HG03108 (cell line): ENCODE measurements around the gene ADAMTSL5.

Experiments
- ATAC-seq: cut with Tn5 transposase; IDR thresholded peaks from one replicate; pipeline ENCODE4 v1.9.1; 2021; ENCODE audit warnings: moderate library complexity; ENCODE audit not compliant: unreplicated experiment

ADAMTSL5 gene

DNA sequence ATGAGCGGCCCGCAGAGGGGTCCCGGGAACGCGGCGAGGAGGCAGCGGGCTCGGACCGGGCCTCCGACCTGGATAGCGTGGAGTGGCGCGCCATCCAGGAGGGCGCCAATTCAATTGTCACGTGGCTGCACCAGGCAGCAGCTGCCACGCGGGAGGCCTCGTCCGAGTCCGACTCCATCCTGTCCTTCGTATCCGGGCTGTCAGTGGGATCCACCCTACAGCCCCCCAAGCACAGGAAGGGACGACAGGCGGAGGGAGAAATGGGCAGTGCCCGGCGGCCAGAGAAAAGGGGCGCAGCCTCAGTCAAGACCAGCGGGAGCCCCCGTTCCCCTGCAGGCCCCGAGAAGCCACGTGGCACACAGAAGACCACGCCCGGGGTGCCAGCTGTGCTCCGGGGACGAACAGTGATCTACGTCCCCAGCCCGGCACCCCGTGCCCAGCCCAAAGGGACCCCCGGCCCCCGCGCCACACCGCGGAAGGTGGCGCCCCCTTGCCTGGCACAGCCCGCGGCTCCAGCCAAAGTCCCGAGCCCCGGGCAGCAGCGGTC lies 44.5 kb downstream of the ADAMTSL5 start:
- ATAC-seq = no peak

GRCh38 chr19:1467490-1468273 lies 45.1 kb downstream of the ADAMTSL5 start:
- no peak for ATAC-seq

- ATAC-seq = no peak
Observed at GRCh38 chr19:1467215-1467489, 45.7 kb downstream of the ADAMTSL5 start.

- ATAC-seq = no peak
Observed at GRCh38 chr19:1466461-1467214, 46.2 kb downstream of the ADAMTSL5 start.

- ATAC-seq = no peak
Observed at GRCh38 chr19:1466018-1466460, 46.8 kb downstream of the ADAMTSL5 start.

GRCh38 chr19:1465191-1466016 lies 47.4 kb downstream of the ADAMTSL5 start:
- ATAC-seq = no peak

GRCh38 chr19:1461862-1462261 lies 51.0 kb downstream of the ADAMTSL5 start:
- ATAC-seq = no peak

GRCh38 chr19:1460033-1460995 lies 52.5 kb downstream of the ADAMTSL5 start:
- no peak for ATAC-seq

DNA sequence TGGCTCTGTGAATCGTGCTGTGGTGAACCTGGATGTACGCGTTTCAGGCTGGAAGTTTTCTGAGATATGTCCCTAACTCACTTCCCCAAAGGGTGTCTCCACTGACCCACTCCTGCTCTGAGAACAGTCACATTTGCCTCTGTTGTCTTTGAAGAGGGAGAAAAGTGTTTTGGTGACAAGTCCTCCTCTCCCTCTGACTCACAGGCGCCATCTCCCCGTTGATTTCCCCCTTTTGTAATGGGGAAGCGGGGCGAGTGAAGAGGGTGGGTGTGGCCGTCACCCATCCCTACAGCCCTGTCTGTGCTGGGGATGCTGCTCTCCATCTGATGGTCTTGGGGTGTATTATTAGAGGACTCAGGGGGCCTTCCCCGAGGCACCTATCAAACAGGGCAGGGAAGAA lies 53.3 kb downstream of the ADAMTSL5 start:
- no peak for ATAC-seq

DNA sequence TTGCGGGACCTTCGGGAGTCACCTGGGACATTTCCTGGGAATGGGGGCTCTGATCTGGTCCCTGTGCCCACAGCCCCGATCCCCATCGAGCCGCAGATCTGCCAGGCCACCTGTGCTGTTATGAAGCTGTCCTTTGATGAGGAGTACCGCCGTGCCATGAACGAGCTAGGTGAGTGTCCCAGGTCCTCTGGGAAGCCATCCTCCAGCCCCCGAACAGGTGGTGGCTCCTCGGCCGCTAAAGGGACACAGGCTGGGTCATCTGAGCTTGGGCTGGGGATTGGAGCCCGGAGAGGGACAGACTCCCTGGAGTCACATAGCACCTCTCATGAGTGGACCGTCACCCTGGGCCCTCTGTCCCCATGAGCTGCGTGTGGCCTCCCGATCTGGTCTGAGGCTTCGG lies 54.9 kb downstream of the ADAMTSL5 start:
- no peak for ATAC-seq

DNA sequence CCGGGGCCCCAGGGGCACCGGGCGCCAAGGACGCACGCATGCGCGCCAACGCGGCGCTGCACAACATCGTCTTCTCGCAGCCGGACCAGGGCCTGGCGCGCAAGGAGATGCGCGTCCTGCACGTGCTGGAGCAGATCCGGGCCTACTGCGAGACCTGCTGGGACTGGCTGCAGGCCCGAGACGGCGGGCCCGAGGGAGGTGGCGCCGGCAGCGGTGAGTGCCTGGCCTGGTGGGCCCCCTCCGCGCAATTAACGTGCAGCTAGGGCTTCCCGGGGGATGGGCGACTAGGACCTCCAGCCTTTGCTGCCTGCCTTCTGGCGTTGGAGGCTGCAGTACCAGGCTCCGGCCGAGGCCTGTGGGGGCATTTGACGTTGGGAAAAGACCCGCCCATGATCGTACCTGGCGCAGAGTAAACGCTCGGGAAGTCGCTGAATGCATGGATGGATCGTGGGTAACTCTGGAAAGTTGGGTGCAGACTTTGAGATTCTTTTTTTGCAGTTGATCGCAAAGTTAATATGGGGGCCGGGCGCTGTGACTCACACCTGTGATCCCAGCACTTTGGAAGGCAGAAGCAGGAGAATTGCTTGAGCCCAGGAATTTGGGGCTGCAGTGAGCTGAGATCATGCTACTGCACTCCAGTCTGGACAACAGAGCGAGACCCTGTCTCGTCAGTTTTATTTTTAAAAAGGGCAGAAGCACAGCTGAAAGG lies 55.6 kb downstream of the ADAMTSL5 start:
- ATAC-seq = no peak

- no peak for ATAC-seq
Observed at GRCh38 chr19:1456121-1456900, 56.5 kb downstream of the ADAMTSL5 start.

- ATAC-seq = no peak
Observed at GRCh38 chr19:1455336-1456120, 57.3 kb downstream of the ADAMTSL5 start.
